Endothelial cell (in vitro differentiated cells): ENCODE measurements around the gene SLC7A1. TPM values are rescaled to one million over a fixed set of nuclear protein-coding genes. Genes with fewer than 3 reads are reported as not detected.

Experiments used
- DNase-seq: peaks from one replicate; pipeline ENCODE4 v3.0.0; 2021; ENCODE audit warnings: low spot score
- H3K27ac Mint-ChIP-seq: one replicate; pipeline ENCODE4 v1.8.0; 2021; ENCODE audit warnings: mixed read lengths, inconsistent platforms; ENCODE audit not compliant: unreplicated experiment
- H3K27me3 Mint-ChIP-seq: one replicate; pipeline ENCODE4 v1.8.0; 2021; ENCODE audit warnings: mild to moderate bottlenecking, moderate library complexity, mixed read lengths, inconsistent platforms; ENCODE audit not compliant: unreplicated experiment
- H3K36me3 Mint-ChIP-seq: one replicate; pipeline ENCODE4 v1.8.0; 2021; ENCODE audit warnings: mild to moderate bottlenecking, low read depth, mixed read lengths, inconsistent platforms; ENCODE audit not compliant: unreplicated experiment
- H3K4me1 Mint-ChIP-seq: one replicate; pipeline ENCODE4 v1.8.0; 2021; ENCODE audit warnings: mild to moderate bottlenecking, mixed read lengths, inconsistent platforms; ENCODE audit not compliant: unreplicated experiment
- H3K4me3 Mint-ChIP-seq: one replicate; pipeline ENCODE4 v1.8.0; 2021; ENCODE audit warnings: mild to moderate bottlenecking, mixed read lengths, inconsistent platforms; ENCODE audit not compliant: unreplicated experiment
- H3K9me3 Mint-ChIP-seq: one replicate; pipeline ENCODE4 v1.8.0; 2021; ENCODE audit warnings: mixed read lengths, inconsistent platforms; ENCODE audit not compliant: unreplicated experiment
- CTCF ChIP-seq: fragments of 200-600 bp; sonication (generic); IDR thresholded peaks from one replicate; pipeline ENCODE4 v1.5.0; 2021; ENCODE audit warnings: antibody characterized with exemption; ENCODE audit not compliant: unreplicated experiment
- total RNA-seq: library from RNA; stranded (reverse); fragmentation: NEBNext Ultra II Directional; extraction: Animal tissue kit (Norgen Biotek cat#: 25700); gene quantifications from one replicate; pipeline ENCODE4 v1.2.1, GENCODE V29; 2021; ENCODE audit not compliant: unreplicated experiment

SLC7A1 gene
- total RNA-seq, 1 donor from 2014 or later, result 17.4 TPM

- H3K4me1 Mint-ChIP-seq, result peaks cover 43% of the 10 kb centered on the region
- TF ChIP-seq CTCF, result no peak
These were observed 49.5 kb downstream of the SLC7A1 start for GRCh38 chr13:29545988-29546387.

GRCh38 chr13:29543230-29544215 lies 52.0 kb downstream of the SLC7A1 start:
- Mint-ChIP-seq H3K27me3 (peaks cover 3% of the 10 kb centered on the region), H3K4me3 (no peak overlapping the region), H3K27ac (peak overlapping the region; percentile 17), H3K36me3 (peaks cover 2% of the 10 kb centered on the region), H3K9me3 (no peaks in the 10 kb centered on the region), H3K4me1 (peaks cover 47% of the 10 kb centered on the region)
- no peak for TF ChIP-seq CTCF
- no peak for DNase-seq

More at GRCh38 chr13:29545988-29546387, 49.5 kb downstream of the SLC7A1 start:
- Mint-ChIP-seq H3K27ac (peak overlapping the region; percentile 98), H3K27me3 (peaks cover 2% of the 10 kb centered on the region), H3K9me3 (no peaks in the 10 kb centered on the region), H3K36me3 (peaks cover 2% of the 10 kb centered on the region), H3K4me3 (no peak overlapping the region)
- DNase-seq, result no peak

- Mint-ChIP-seq H3K9me3 (no peaks in the 10 kb centered on the region), H3K36me3 (peaks cover 2% of the 10 kb centered on the region), H3K4me1 (peaks cover 47% of the 10 kb centered on the region), H3K27me3 (peaks cover 9% of the 10 kb centered on the region), H3K4me3 (peak overlapping the region; percentile 26), H3K27ac (peak overlapping the region; percentile 23)
- TF ChIP-seq CTCF, result no peak
- no peak for DNase-seq
These were observed 53.1 kb downstream of the SLC7A1 start for GRCh38 chr13:29542381-29542780.

- Mint-ChIP-seq H3K9me3 (no peaks in the 10 kb centered on the region), H3K36me3 (peaks cover 2% of the 10 kb centered on the region), H3K4me3 (no peak overlapping the region), H3K4me1 (peaks cover 40% of the 10 kb centered on the region), H3K27ac (no peak overlapping the region), H3K27me3 (peaks cover 7% of the 10 kb centered on the region)
- DNase-seq, result no peak
- TF ChIP-seq CTCF, result no peak
These were observed 54.1 kb downstream of the SLC7A1 start for GRCh38 chr13:29541400-29541799.

GRCh38 chr13:29540799-29541198 lies 54.7 kb downstream of the SLC7A1 start:
- peak overlapping the region; percentile 14 for H3K27ac Mint-ChIP-seq
- H3K9me3 Mint-ChIP-seq, result no peaks in the 10 kb centered on the region
- H3K27me3 Mint-ChIP-seq, result peaks cover 7% of the 10 kb centered on the region
- H3K4me1 Mint-ChIP-seq, result peaks cover 38% of the 10 kb centered on the region
- no peak overlapping the region for H3K4me3 Mint-ChIP-seq
- TF ChIP-seq CTCF, result no peak
- H3K36me3 Mint-ChIP-seq, result peaks cover 2% of the 10 kb centered on the region
- no peak for DNase-seq
